H1 (cell line): ENCODE results near the gene KPNA6. TPM values are rescaled to one million over a fixed set of nuclear protein-coding genes. Genes with fewer than 3 reads are reported as not detected.

Source experiments
- CTCF ChIA-PET: fragments of 300-600 bp; sonication (Branson Sonifier 250); formaldehyde crosslinking; loops from one replicate; lab custom pipeline; 2021; ENCODE audit not compliant: partially characterized antibody; lab: Charles Lee
- POLR2A ChIA-PET: fragments of 300-600 bp; sonication (Branson Sonifier 250); formaldehyde crosslinking; loops from one replicate; lab custom pipeline; 2021; ENCODE audit warnings: inconsistent platforms; ENCODE audit not compliant: partially characterized antibody; lab: Charles Lee
- DNase-seq, 2 experiments: peaks; one replicate each; pipeline versions ENCODE4 v3.0.0 to v3.0.0-alpha.2; 2010 to 2022; ENCODE audit warnings: low spot score in 2 of 2, low read depth in 1 of 2, mixed read lengths in 1 of 2
- FAIRE-seq: peaks from 2 replicates; lab custom pipeline; 2011; peaks lifted over from hg19 to GRCh38; lab: Jason Lieb, UNC
- H2AFZ ChIP-seq: 2 replicates; pipeline ENCODE4 v1.8.1; 2012; ENCODE audit warnings: low read length, inconsistent platforms
- H2AK5ac ChIP-seq: 2 replicates; pipeline ENCODE4 v1.6.1; 2013; ENCODE audit warnings: low read depth, low read length
- H2BK120ac ChIP-seq: replicated peaks from 2 replicates; pipeline ENCODE3; 2013; ENCODE audit warnings: low read depth, low read length, inconsistent platforms
- H2BK12ac ChIP-seq: 2 replicates; pipeline ENCODE4 v1.6.1; 2013; ENCODE audit warnings: low read depth, low read length
- H2BK15ac ChIP-seq: 2 replicates; pipeline ENCODE4 v1.6.1; 2013; ENCODE audit warnings: low read length
- H2BK20ac ChIP-seq: 2 replicates; pipeline ENCODE4 v1.6.1; 2013; ENCODE audit warnings: low read length
- H2BK5ac ChIP-seq: 2 replicates; pipeline ENCODE4 v1.6.1; 2013; ENCODE audit warnings: low read depth, low read length
- H3K14ac ChIP-seq: 2 replicates; pipeline ENCODE4 v1.6.1; 2013; ENCODE audit warnings: inconsistent platforms; ENCODE audit not compliant: insufficient read length
- H3K18ac ChIP-seq: 2 replicates; pipeline ENCODE4 v1.6.1; 2013; ENCODE audit warnings: low read length; ENCODE audit errors: extremely low read depth
- H3K23ac ChIP-seq: 2 replicates; pipeline ENCODE4 v1.6.1; 2013; ENCODE audit warnings: inconsistent platforms; ENCODE audit not compliant: insufficient read length
- H3K23me2 ChIP-seq: 2 replicates; pipeline ENCODE4 v1.6.1; 2013; ENCODE audit warnings: low read depth, low read length
- H3K27ac ChIP-seq: 2 replicates; pipeline ENCODE4 v1.6.1; 2011; ENCODE audit warnings: low read depth, low read length, inconsistent platforms
- H3K27me3 ChIP-seq, 4 experiments: replicated peaks in 1 of 4; 1 replicate in 1 of 4; 2 replicates in 3 of 4; pipeline versions ENCODE4 v1.6.1 to v1.8.1; 2011 to 2013; ENCODE audit warnings: low read length in 3 of 4, mild to moderate bottlenecking in 3 of 4, inconsistent platforms in 2 of 4, mixed read lengths in 2 of 4, moderate library complexity in 1 of 4; ENCODE audit not compliant: control insufficient read depth in 3 of 4, insufficient read depth in 3 of 4; ENCODE audit errors: extremely low read depth in 1 of 4
- H3K36me3 ChIP-seq, 4 experiments: 2 replicates each; pipeline versions ENCODE4 v1.6.1 to v1.8.1; 2011 to 2013; ENCODE audit warnings: mild to moderate bottlenecking in 4 of 4, low read length in 3 of 4, moderate library complexity in 2 of 4, control low read depth in 1 of 4, inconsistent platforms in 1 of 4; ENCODE audit not compliant: insufficient read depth in 4 of 4, control insufficient read depth in 2 of 4
- H3K4ac ChIP-seq: replicated peaks from 2 replicates; pipeline ENCODE3; 2013; ENCODE audit warnings: low read length, low read depth, mixed read lengths, inconsistent platforms; ENCODE audit not compliant: insufficient read length
- H3K4me1 ChIP-seq, 4 experiments: replicated peaks in 1 of 4; 1 replicate in 1 of 4; 2 replicates in 3 of 4; pipeline versions ENCODE4 v1.6.1 to v1.8.1; 2011 to 2013; ENCODE audit warnings: low read length in 3 of 4, inconsistent platforms in 2 of 4, mixed read lengths in 1 of 4; ENCODE audit not compliant: insufficient read depth in 4 of 4, control insufficient read depth in 3 of 4
- H3K4me2 ChIP-seq, 2 experiments: 2 replicates each; pipeline versions ENCODE4 v1.6.1 to v1.8.1; 2011 to 2013; ENCODE audit warnings: low read depth in 2 of 2, low read length in 2 of 2, control low read depth in 1 of 2, inconsistent platforms in 1 of 2, mild to moderate bottlenecking in 1 of 2; ENCODE audit not compliant: insufficient read depth in 1 of 2
- H3K4me3 ChIP-seq, 4 experiments: fragments of 200-600, 300-600 bp in 1 of 4; sonication (generic), shearing (Covaris generic), sonication (Bioruptor Twin) in 1 of 4; 2 replicates each; pipeline versions ENCODE4 v1.5.1 to v1.8.1; 2011 to 2016; ENCODE audit warnings: low read length in 4 of 4, low read depth in 3 of 4, control low read depth in 2 of 4, inconsistent platforms in 2 of 4, mild to moderate bottlenecking in 2 of 4, mixed read lengths in 1 of 4, moderate library complexity in 1 of 4; ENCODE audit not compliant: insufficient read depth in 2 of 4; ENCODE audit errors: extremely low read depth in 1 of 4
- H3K56ac ChIP-seq: replicated peaks from 2 replicates; pipeline ENCODE3; 2013; ENCODE audit warnings: low read depth, mild to moderate bottlenecking, mixed read lengths, low read length, inconsistent platforms; ENCODE audit not compliant: insufficient read length
- H3K79me1 ChIP-seq: 2 replicates; pipeline ENCODE4 v1.6.1; 2013; ENCODE audit warnings: low read depth, low read length, control low read depth
- H3K79me2 ChIP-seq, 2 experiments: 2 replicates each; pipeline versions ENCODE4 v1.6.1 to v1.8.1; 2012 to 2013; ENCODE audit warnings: low read length in 2 of 2, mild to moderate bottlenecking in 2 of 2, inconsistent platforms in 1 of 2; ENCODE audit not compliant: insufficient read depth in 2 of 2, control insufficient read depth in 1 of 2
- H3K9ac ChIP-seq, 4 experiments: replicated peaks in 1 of 4; 1 replicate in 1 of 4; 2 replicates in 3 of 4; pipeline versions ENCODE4 v1.6.1 to v1.8.1; 2011 to 2013; ENCODE audit warnings: low read depth in 3 of 4, low read length in 3 of 4, control low read depth in 2 of 4, mild to moderate bottlenecking in 2 of 4, moderate library complexity in 2 of 4, inconsistent platforms in 1 of 4; ENCODE audit errors: extremely low read depth in 1 of 4
- H3K9me3 ChIP-seq, 2 experiments: 2 replicates each; pipeline versions ENCODE4 v1.6.1 to v1.8.1; 2012 to 2013; ENCODE audit warnings: mild to moderate bottlenecking in 2 of 2, moderate library complexity in 2 of 2, control low read depth in 1 of 2, inconsistent platforms in 1 of 2, low read depth in 1 of 2, low read length in 1 of 2, mixed read lengths in 1 of 2; ENCODE audit not compliant: insufficient read depth in 2 of 2
- H4K20me1 ChIP-seq, 2 experiments: replicated peaks in 1 of 2; 2 replicates each; pipeline versions ENCODE3 to v1.8.1; 2011 to 2013; ENCODE audit warnings: inconsistent platforms in 2 of 2, low read length in 2 of 2, mild to moderate bottlenecking in 1 of 2; ENCODE audit not compliant: insufficient read depth in 2 of 2, control insufficient read depth in 1 of 2
- H4K5ac ChIP-seq: 2 replicates; pipeline ENCODE4 v1.6.1; 2013; ENCODE audit warnings: low read length, low read depth, mixed read lengths, inconsistent platforms; ENCODE audit not compliant: insufficient read length
- H4K8ac ChIP-seq: 2 replicates; pipeline ENCODE4 v1.8.0; 2013; ENCODE audit warnings: mild to moderate bottlenecking, moderate library complexity, low read length, inconsistent platforms; ENCODE audit not compliant: insufficient read depth; ENCODE audit errors: extremely low read depth
- H4K91ac ChIP-seq: replicated peaks from 2 replicates; pipeline ENCODE3; 2013; ENCODE audit warnings: low read length, mixed read lengths, inconsistent platforms; ENCODE audit not compliant: insufficient read length
- CTCF ChIP-seq, 3 experiments: IDR thresholded peaks; 1 replicate in 2 of 3; 2 replicates in 1 of 3; pipeline versions ENCODE4 v1.5.1 to v1.6.1; 2011; ENCODE audit warnings: low read length in 3 of 3, mild to moderate bottlenecking in 3 of 3, inconsistent platforms in 2 of 3, low read depth in 1 of 3, moderate library complexity in 1 of 3; ENCODE audit not compliant: insufficient read depth in 1 of 3; ENCODE audit errors: control extremely low read depth in 1 of 3
- SP2 ChIP-seq: IDR thresholded peaks from 2 replicates; pipeline ENCODE4 v1.6.1; 2012; ENCODE audit warnings: mild to moderate bottlenecking, low read length, inconsistent platforms
- WGBS, 2 experiments: shearing (Covaris generic) in 1 of 2; methylation state at CpG; one replicate each; pipeline versions ENCODE4 v1.1.6 to v1.1.7; 2013 to 2015; ENCODE audit warnings: low lambda C conversion rate in 2 of 2, mixed read lengths in 2 of 2, inconsistent platforms in 1 of 2, low coverage in 1 of 2, missing lambda C conversion rate in 1 of 2; ENCODE audit not compliant: insufficient replicate concordance in 2 of 2, insufficient coverage in 1 of 2, insufficient read length in 1 of 2; ENCODE audit errors: extremely low coverage in 1 of 2, missing lambda C conversion rate in 1 of 2; 5-methylcytosine and 5-hydroxymethylcytosine counted together
- polyA plus RNA-seq, 7 experiments: library from polyadenylated mRNA; depleted of rRNA in 3 of 7; stranded (reverse) in 5 of 7; unstranded in 2 of 7; fragments of >200 nt in 5 of 7; fragments of 200-250 nt in 2 of 7; gene quantifications; 1 replicate in 5 of 7; 2 replicates in 1 of 7; 4 replicates in 1 of 7; pipeline versions ENCODE4 v1.2.1 to v1.2.3, GENCODE V29; 2011 to 2013; ENCODE audit warnings: missing spikeins in 2 of 7, mixed read lengths in 2 of 7
- total RNA-seq: library from RNA; stranded (reverse); fragmentation: NEBNext Ultra II Directional; extraction: Animal tissue kit (Norgen Biotek cat#: 25700); gene quantifications from 2 replicates; pipeline ENCODE4 v1.2.1, GENCODE V29; 2021

KPNA6 gene
- total and polyA plus RNA-seq, 2 of the 8 experiments (the other 6 are each of a cell fraction or from before 2014, with no cell fraction given) = 24.2 to 120 TPM

GRCh38 chr1:32127409-32128198 lies 19.7 kb downstream of the KPNA6 start:
- CTCF ChIA-PET = interaction anchor here (0.8 to 2.3 kb wide), 11 partner anchors 10 to 88 kb away, joined by 3 to 8 read pairs (median 4); no protein-coding TSS in a partner anchor
- Histone ChIP-seq H2BK20ac (no peak overlapping the region), H3K9ac (no peak overlapping the region), H3K4me2 (no peak overlapping the region), H3K4ac (no peak overlapping the region), H3K36me3 (no peaks in the 10 kb centered on the region), H3K9me3 (no peaks in the 10 kb centered on the region), H3K4me1 (peaks cover 0 to 3% (median 0%) of the 10 kb centered on the region in 4 experiments; a peak in 3 of 7 replicates), H3K79me1 (no peaks in the 10 kb centered on the region; the same call in 1 of the 2 replicates), H3K79me2 (peaks cover 0 to 62% of the 10 kb centered on the region in 2 experiments; a peak in 3 of 4 replicates), H3K23ac (no peak overlapping the region), H2BK12ac (no peak overlapping the region), H2BK120ac (no peak overlapping the region), H3K18ac (no peak overlapping the region), H2BK5ac (no peak overlapping the region), H4K8ac (no peak overlapping the region), H3K4me3 (no peak overlapping the region), H2AFZ (no peak overlapping the region), H3K27me3 (no peaks in the 10 kb centered on the region), H3K14ac (no peak overlapping the region), H4K20me1 (peaks cover 0 to 2% of the 10 kb centered on the region in 2 experiments), H3K27ac (no peak overlapping the region), H3K56ac (no peak overlapping the region), H2BK15ac (no peak overlapping the region), H3K23me2 (no peaks in the 10 kb centered on the region), H4K91ac (no peak overlapping the region), H4K5ac (no peak overlapping the region), H2AK5ac (no peak overlapping the region)
- TF ChIP-seq CTCF (IDR thresholded peaks at IDR 0.05; ENCODE audit: control extremely low read depth in 1 of 3, insufficient read depth in 1 of 3, low read depth in 1 of 3, low read length in 3 of 3) (peak in 1 of 3 experiments; percentile 22; a peak in 2 of 4 replicates), SP2 (no peak)
- POLR2A ChIA-PET = interaction anchor here (0.6 to 2.2 kb wide), 9 partner anchors 9 to 204 kb away, joined by 3 to 7 read pairs (median 3); partner anchors contain the start of genes KPNA6 and TXLNA
- WGBS, 2 experiments = 74% methylated on average over 4 of the region's 4 CpGs; no CpG with 5 or more reads in 1 of the 2 experiments
- DNase-seq (no peak), FAIRE-seq (peak; percentile 66)
